Kidney capillary endothelial cell (primary cell): ENCODE results near the gene PCDH9.

ENCODE experiments used
- DNase-seq: peaks from one replicate; pipeline ENCODE4 v3.0.0-alpha.2; 2018; ENCODE audit warnings: low spot score

The PCDH9 gene

GRCh38 chr13:67225252-67226159 is 4.6 kb downstream of the PCDH9 start:
- DNase-seq = no peak

DNA sequence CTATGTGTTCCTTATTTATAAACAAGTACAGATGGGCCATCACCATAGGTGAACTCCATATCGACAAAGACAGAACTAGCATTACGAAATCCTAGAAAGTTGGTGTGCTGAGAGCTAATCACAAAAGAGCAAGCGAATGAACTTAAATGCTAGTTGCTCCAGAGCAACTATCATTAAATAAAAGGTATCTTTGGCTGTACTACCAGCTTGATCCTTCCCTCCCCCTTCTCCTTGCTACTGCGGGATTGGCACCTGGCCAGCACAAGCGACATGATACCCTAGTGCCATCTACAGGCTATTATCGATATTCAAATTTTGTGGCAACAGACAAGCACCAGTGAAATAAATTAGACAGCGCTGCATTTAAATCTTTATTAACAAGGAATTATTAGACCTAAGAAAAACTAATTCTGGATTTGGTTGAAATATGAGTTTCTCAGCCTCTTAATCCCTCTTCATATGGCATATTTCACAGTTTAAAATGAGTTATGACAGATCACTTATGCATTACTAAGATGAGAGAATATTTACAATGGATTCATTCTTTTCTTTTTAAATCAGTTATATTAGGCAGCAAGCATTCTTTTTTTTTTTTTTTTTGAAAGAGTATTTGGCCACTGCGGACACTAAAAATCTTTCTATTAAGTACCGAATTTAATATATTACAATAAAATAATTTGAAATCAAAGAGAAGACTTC is 5.8 kb downstream of the PCDH9 start:
- peak; percentile 85 for DNase-seq

- no peak for DNase-seq
Observed at GRCh38 chr13:67223742-67224141, 6.4 kb downstream of the PCDH9 start.

- DNase-seq = no peak
Observed at GRCh38 chr13:67223024-67223423, 7.1 kb downstream of the PCDH9 start.

GRCh38 chr13:67221630-67222226 is 8.4 kb downstream of the PCDH9 start:
- DNase-seq = no peak

GRCh38 chr13:67219113-67219512 is 11.0 kb downstream of the PCDH9 start:
- DNase-seq = no peak

DNA sequence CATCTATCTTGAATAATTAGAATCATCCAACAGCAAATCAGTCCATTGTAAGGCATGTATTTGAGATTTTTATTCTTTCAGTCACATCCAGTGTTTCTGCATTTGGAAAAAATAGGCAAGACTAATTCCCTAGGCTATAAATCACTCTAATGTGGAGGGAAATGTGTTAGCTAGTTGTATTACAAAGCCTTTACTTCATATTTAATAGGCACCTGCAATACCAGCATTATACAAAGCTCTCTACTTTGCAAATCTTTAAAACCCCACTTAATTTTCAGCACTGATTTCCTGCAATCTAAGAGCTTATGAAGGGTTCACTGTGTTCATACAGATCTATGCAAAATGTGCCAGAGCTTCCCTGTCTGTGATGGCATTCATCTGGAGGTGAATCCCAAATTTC is 12.3 kb downstream of the PCDH9 start:
- no peak for DNase-seq

DNA sequence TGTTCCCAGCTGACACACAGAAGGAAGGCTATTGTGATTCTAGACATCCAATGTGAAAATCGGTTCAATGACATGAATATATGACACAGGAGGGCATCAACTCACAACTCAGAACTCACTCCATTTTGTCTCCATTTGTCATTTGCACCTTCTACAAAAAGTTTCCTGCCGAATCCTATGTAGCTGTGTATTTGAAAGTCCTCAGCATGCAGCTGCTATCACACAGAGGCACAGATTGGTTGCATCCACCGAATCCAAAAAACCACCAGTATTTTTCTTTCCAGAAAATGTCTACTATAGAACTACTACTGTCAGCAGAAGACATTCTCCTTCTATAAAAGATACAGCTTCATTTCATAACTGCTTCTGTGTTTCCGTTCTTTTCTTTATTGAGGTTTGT is 13.3 kb downstream of the PCDH9 start:
- DNase-seq = no peak

DNA sequence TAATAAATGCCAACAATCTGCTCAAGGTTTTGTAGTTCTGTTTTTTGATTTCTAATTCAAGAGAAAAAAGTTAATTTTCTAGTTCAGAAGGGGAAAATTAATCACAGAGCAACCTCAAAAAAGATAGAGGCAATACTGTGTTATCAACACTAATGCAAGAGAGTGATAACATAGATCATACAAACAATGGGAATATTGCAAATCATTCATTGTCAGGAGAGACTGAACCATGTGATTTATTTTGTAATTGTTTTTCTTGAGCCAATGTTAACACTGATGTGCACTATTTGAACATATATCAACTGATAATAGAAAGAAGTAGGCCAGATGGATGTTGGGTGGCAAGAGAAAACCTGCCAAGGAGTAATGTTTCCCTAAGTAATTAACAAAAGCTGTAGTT is 19.9 kb downstream of the PCDH9 start:
- DNase-seq = no peak

DNA sequence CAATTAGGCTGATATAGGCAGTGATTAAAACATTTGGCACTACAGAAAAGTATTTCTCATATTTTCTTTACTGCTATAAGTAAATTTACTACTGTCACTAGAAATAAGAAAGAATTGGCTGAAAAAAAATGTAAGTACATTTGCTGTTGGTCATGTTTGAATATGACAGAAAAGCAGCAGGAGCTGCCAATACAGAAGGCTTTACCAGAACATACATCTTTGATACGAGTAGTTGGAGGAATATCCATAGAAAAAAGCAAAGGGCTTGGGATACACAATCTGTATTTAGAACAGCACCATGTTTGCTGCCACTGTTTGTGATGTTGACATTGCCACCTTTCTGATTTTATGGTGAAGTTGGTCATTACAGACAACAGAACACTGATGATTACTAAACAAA is 21.6 kb downstream of the PCDH9 start:
- DNase-seq = no peak

- no peak for DNase-seq
Observed at GRCh38 chr13:67204764-67205163, 25.4 kb downstream of the PCDH9 start.

DNA sequence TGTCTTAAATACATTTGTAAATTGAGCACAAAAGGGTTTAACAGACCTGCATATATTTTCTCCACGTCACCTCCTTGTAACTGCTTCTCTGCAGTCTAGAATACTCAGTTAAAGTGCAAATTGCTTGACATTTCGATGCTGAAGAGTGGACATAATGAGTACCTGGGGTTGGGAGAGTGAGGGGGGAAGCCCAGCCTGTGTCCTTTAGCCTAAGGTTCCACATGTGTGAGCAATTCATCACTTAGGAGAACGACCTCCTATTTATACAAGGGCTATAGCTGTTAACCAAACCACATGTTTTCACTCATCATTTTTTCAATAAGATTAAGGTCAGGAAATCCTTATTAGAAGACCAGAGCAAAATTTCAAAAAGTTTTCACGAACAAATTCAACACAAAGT is 29.5 kb downstream of the PCDH9 start:
- no peak for DNase-seq

DNA sequence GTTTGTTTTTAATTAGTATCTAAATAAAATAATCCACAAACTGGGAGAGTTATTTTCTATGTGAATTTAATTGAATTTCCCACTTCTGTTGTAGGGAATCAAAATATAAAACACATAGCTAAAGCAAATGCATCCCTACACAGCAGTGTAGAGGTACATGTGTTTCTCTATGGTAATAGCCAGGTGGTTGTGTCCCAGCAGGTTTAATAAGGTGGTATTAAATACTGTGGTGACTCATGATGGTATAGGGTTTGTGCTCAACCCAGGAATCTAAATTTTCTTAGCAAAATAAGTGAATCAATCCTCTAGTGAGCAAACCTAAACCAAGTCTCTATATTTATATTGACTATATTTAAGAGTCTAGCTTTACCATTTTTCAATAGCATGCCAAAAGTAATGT is 30.0 kb downstream of the PCDH9 start:
- DNase-seq = no peak

DNA sequence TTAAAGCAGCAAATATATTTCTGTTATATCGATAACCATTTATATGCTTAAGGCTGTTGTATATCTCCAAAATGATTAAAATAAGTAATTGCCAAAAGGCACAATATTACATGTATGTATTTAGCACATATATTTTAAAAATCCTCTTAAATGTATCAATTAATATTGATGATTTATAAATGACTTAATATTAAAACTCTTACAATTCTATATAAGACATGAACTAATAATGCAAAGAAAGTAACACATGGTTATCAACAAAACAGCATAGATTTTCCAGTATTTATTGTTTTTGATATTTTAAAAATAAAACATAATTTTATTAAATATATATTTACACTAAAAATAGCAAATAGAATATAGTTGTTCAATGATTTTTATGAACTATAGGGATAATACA is 32.4 kb downstream of the PCDH9 start:
- DNase-seq = no peak

GRCh38 chr13:67193979-67194378 is 36.2 kb downstream of the PCDH9 start:
- DNase-seq = no peak

DNA sequence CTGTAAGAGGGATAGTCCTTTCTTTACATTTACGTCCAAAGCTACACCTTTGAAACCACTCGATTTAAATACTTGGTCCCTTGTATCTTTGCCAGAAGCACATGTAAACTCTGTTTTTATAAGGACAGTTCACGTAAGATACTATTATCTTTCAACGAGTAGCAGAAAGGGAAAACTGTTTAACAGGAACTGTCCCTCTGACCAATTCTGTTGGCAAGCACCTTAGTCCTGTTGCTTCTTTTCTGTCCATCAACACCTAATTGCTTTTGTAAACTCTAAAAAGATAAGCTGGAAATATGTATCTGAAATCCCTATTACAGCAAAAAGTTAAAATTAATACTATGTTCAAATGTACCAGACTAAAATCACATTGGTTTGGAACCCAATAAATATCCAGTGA is 37.4 kb downstream of the PCDH9 start:
- no peak for DNase-seq

DNA sequence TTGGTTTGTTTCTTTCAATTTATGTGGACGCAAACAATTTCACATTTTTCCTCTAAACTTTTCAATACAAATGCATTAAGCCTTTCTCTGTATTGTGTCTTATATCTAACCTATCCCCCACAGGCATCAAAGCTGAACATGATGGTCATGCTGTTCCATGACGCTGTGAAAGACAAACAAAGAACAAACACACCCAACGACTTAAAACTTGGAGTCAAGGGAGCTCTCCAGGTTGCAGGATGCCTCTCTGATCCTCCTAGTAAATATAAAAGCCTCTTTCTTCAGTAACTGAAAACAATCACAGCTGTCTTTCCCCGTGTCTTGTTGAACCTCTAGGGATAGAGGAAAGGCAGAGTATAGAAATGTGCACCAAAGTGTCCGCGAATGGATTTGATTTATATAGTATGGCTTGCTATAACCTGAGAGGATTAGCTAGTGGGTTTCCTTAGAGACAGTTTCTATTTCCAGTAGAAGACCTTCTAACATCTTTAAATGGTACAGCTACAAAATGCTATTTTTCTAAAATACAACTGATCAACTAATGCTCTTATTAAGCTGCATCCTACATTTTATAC is 43.1 kb downstream of the PCDH9 start:
- DNase-seq = no peak

DNA sequence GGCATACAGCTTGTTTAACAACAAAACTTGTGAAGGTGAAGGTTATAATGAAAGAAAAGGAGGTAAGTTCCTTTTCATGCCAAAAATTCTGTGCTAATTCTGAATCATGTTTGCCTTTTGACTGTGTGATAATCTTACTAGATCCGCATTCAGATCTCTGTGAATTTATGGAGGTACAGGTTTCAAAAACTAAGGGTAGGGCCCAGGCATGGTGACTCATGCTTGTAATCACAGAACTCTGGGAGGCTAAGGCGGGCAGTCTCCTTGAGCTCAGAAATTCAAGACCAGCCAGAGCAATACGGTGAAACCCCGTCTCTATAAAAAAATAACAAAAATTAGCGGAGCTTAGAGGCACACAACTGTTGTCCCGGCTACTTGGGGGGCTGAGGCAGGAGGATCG is 45.9 kb downstream of the PCDH9 start:
- DNase-seq = no peak

DNA sequence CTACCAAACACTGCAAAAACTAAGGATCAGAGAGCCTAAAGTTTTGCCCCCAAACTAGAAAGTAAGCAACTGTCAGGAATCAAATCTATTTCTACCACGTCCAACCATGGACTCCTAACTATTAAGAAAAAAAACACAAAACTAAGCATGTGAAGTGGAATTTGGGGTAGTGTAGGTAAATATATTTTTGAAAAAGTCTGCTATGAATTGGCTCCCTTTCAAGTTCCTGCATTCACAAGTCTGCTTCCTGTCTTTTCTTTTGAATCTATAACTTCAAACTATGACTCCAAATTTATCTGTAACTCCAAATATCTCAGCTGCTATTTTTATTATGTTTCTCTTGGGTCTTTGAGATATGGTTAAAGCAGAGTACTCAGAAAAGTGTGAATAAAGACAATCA is 47.0 kb downstream of the PCDH9 start:
- no peak for DNase-seq

GRCh38 chr13:67175836-67176459 is 54.2 kb downstream of the PCDH9 start:
- no peak for DNase-seq

GRCh38 chr13:67168384-67168783 is 61.8 kb downstream of the PCDH9 start:
- DNase-seq = no peak

GRCh38 chr13:67167420-67167819 is 62.7 kb downstream of the PCDH9 start:
- DNase-seq = no peak
